Measurements from ENCODE around the gene CFAP92.

DNA sequence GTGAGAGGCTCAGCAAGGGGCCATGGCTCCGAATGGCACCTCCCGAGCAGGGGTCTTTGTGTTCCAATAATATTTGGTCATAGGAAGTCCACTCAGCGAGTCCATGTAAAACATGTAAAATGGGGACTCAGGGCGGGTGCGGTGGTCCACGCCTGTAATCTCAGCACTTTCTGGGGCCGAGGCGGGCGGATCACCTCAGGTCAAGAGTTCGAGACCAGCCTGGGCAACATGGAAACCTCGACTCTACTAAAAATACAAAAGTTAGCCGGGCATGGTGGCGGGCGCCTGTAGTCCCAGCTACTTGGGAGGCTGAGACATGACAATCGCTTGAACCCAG lies 33.6 kb upstream of the CFAP92 start:
- TF ChIP-seq, protein P1, sequence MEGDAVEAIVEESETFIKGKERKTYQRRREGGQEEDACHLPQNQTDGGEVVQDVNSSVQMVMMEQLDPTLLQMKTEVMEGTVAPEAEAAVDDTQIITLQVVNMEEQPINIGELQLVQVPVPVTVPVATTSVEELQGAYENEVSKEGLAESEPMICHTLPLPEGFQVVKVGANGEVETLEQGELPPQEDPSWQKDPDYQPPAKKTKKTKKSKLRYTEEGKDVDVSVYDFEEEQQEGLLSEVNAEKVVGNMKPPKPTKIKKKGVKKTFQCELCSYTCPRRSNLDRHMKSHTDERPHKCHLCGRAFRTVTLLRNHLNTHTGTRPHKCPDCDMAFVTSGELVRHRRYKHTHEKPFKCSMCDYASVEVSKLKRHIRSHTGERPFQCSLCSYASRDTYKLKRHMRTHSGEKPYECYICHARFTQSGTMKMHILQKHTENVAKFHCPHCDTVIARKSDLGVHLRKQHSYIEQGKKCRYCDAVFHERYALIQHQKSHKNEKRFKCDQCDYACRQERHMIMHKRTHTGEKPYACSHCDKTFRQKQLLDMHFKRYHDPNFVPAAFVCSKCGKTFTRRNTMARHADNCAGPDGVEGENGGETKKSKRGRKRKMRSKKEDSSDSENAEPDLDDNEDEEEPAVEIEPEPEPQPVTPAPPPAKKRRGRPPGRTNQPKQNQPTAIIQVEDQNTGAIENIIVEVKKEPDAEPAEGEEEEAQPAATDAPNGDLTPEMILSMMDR (IDR thresholded peaks at IDR 0.05) = no peak
- TF ChIP-seq POLR2A (IDR thresholded peaks at IDR 0.05) (no peak), POLR2AphosphoS5 (IDR thresholded peaks at IDR 0.05) (no peak)

All from breast epithelium (tissue), 3 donors.